ENCODE measurements around the gene CACNA1A. TPM values are rescaled to one million over a fixed set of nuclear protein-coding genes. Genes with fewer than 3 reads are reported as not detected.
"Not testable (repeated sequence)": the region's sequence is repeated elsewhere in the genome, so short reads cannot be mapped to it uniquely, and the experiment has no call there.

Gene CACNA1A
- total RNA-seq, 1 experiment from 2014 or later = 2.8 TPM

- Histone ChIP-seq H3K4me3 (ENCODE audit: insufficient read depth, low read depth, low read length) (no peak overlapping the region), H3K27me3 (ENCODE audit: control insufficient read depth, insufficient read depth, low read length) (no peaks in the 10 kb centered on the region), H3K36me3 (replicated peaks; ENCODE audit: control insufficient read depth, insufficient read depth, low read length) (0 out of 2 replicates have a peak, but pooled peaks cover 2% of the 10 kb centered on the region)
- no peak for DNase-seq
These were observed 245.2 kb downstream of the CACNA1A start for GRCh38 chr19:13260883-13261653.

GRCh38 chr19:13256918-13257317, 249.4 kb downstream of the CACNA1A start:
- no peaks in the 10 kb centered on the region for H3K27me3 ChIP-seq (ENCODE audit: control insufficient read depth, insufficient read depth, low read length)
- DNase-seq = no peak
- H3K4me3 ChIP-seq (ENCODE audit: insufficient read depth, low read depth, low read length) = no peak overlapping the region
- H3K36me3 ChIP-seq (replicated peaks; ENCODE audit: control insufficient read depth, insufficient read depth, low read length) = 0 out of 2 replicates have a peak, but pooled peaks cover 2% of the 10 kb centered on the region

DNA sequence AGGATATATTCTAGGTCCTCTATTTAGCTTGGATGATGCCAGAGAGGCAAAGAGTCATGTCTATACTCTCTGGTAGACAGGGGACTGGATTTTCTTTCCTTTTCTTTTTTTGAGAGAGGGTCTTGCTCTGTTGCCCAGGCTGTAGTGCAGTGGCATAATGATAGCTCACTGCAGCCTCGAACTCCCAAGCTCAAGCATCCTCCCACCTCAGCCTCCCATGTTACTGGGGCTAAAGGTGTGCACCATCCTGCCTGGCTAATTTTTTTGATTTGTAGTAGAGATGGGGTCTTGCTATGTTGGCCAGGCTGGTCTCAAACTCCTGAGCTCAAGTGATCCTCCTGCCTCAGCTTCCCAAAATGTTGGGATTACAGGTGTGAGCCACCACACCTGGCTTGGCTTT, 249.9 kb downstream of the CACNA1A start:
- not testable (repeated sequence) for H3K36me3 ChIP-seq (replicated peaks; ENCODE audit: control insufficient read depth, insufficient read depth, low read length); H3K4me3 ChIP-seq (ENCODE audit: insufficient read depth, low read depth, low read length); H3K27me3 ChIP-seq (ENCODE audit: control insufficient read depth, insufficient read depth, low read length); DNase-seq

GRCh38 chr19:13255719-13256059, 250.6 kb downstream of the CACNA1A start:
- Histone ChIP-seq H3K4me3 (ENCODE audit: insufficient read depth, low read depth, low read length) (no peak overlapping the region), H3K27me3 (ENCODE audit: control insufficient read depth, insufficient read depth, low read length) (no peaks in the 10 kb centered on the region), H3K36me3 (replicated peaks; ENCODE audit: control insufficient read depth, insufficient read depth, low read length) (0 out of 2 replicates have a peak, but pooled peaks cover 2% of the 10 kb centered on the region)
- no peak for DNase-seq

GRCh38 chr19:13255041-13255718, 251.1 kb downstream of the CACNA1A start:
- Histone ChIP-seq H3K36me3 (replicated peaks; ENCODE audit: control insufficient read depth, insufficient read depth, low read length) (0 out of 2 replicates have a peak, but pooled peaks cover 2% of the 10 kb centered on the region), H3K4me3 (ENCODE audit: insufficient read depth, low read depth, low read length) (no peak overlapping the region), H3K27me3 (ENCODE audit: control insufficient read depth, insufficient read depth, low read length) (no peaks in the 10 kb centered on the region)
- no peak for DNase-seq

DNA sequence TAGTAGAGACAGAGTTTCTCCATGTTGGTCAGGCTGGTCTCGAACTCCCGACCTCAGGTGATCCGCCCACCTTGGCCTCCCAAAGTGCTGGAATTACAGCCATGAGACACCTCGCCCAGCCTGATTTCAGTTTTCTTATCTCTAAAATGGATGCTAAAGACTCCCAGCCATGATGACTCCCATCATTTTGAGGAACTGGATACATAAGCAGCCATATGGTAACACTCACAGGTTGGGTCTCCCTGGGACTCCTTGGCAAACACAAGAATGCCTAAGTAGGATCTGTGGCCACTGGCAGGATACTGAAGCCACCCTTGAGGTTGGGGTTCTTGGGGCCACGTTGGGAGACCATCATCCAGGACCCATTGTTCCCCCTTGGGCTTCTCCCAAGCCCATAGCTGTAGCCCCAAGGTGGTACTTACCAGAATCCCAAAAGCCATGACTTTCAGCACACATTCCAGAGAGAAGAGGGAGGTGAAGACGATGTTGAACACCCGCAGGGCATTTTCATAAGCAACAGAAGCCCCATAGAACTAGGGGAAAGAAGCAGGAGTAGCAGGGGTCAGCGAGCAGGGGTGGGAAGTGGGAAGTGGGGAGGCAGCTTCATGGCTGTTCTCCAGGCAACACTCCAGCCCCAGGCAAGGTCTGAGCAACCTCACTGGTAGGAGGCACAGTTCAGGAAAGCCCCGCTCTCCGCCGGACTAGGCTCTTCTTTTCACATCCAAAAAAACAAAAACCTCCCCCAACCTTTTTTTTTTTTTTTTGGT, 253.5 kb downstream of the CACNA1A start:
- H3K36me3 ChIP-seq (replicated peaks; ENCODE audit: control insufficient read depth, insufficient read depth, low read length) = 0 out of 2 replicates have a peak, but pooled peaks cover 2% of the 10 kb centered on the region
- no peak for DNase-seq
- H3K27me3 ChIP-seq (ENCODE audit: control insufficient read depth, insufficient read depth, low read length) = no peaks in the 10 kb centered on the region
- H3K4me3 ChIP-seq (ENCODE audit: insufficient read depth, low read depth, low read length) = no peak overlapping the region

- H3K27me3 ChIP-seq (ENCODE audit: control insufficient read depth, insufficient read depth, low read length) = no peaks in the 10 kb centered on the region
- H3K36me3 ChIP-seq (replicated peaks; ENCODE audit: control insufficient read depth, insufficient read depth, low read length) = no peaks in the 10 kb centered on the region
- peak; percentile 39 for DNase-seq
- H3K4me3 ChIP-seq (ENCODE audit: insufficient read depth, low read depth, low read length) = no peak overlapping the region
These were observed 261.4 kb downstream of the CACNA1A start for GRCh38 chr19:13244920-13245319.

GRCh38 chr19:13241231-13242104, 264.8 kb downstream of the CACNA1A start:
- Histone ChIP-seq H3K27me3 (ENCODE audit: control insufficient read depth, insufficient read depth, low read length) (no peaks in the 10 kb centered on the region), H3K36me3 (replicated peaks; ENCODE audit: control insufficient read depth, insufficient read depth, low read length) (no peaks in the 10 kb centered on the region), H3K4me3 (ENCODE audit: insufficient read depth, low read depth, low read length) (no peak overlapping the region)
- peak; percentile 71 for DNase-seq

DNA sequence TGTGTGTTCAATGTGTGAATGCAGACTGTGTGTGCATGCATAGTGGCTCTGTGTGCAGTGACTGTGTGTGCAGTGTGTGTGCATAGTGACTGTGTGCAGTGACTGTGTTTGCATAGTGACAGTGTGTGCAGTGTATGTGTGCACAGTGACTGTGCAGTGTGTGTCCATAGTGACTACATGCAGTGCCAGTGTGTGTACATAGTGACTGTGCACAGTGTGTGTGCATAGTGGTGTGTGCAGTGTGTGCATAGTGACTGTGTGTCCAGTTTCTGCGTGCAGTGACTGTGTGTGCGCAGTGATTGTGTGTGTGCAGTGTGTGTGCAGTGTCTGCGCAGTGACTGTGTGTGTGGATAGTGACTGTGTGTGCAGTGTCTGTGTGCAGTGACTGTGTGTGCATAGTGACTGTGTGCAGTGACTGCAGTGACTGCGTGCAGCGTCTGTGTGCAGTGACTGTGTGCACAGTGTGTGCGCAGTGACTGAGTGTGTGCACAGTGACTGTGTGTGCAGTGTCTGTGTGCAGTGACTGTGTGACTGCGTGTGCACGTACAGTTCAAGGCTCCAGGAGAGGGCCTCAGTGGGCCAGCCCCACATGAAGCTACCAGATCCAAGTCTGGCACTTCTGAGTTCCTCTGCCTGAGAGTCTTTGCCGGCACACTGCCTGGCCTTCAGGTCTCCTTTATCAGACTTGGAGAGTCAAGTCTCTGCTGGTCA, 265.8 kb downstream of the CACNA1A start:
- no peak for DNase-seq
- no peak overlapping the region for H3K4me3 ChIP-seq (ENCODE audit: insufficient read depth, low read depth, low read length)
- H3K36me3 ChIP-seq (replicated peaks; ENCODE audit: control insufficient read depth, insufficient read depth, low read length) = no peaks in the 10 kb centered on the region
- no peaks in the 10 kb centered on the region for H3K27me3 ChIP-seq (ENCODE audit: control insufficient read depth, insufficient read depth, low read length)

DNA sequence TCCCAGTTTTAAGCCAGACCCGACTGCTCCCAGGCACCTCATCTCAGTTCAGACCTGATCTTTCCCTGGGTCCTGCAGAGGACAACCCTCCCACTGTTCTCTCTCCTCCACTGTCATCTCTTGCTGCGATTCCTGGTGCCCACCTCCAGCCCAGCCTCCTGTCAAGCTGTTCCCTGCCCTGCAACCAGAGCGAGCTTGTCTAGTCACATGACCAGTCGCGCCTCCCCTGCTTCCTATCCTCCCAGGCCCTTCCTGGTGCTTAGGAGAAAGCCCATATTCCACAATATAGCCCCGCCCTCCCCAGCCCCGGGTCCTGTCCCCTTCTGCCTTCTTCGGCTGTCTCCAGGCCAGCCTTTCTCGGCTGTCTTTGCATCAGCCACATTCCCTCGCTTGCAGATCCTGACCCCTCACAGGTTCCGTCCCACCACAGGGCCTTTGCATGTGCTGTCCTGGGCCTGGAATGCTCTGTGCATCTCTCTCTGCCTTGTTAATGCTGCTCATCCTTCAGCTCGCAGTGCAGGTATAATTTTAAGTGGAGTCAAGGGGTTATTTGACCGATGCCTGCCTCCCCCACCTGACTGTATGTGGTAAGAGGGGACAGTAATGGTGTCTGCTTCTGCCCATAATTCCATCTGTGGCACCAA, 267.3 kb downstream of the CACNA1A start:
- peak; percentile 22 for DNase-seq
- no peaks in the 10 kb centered on the region for H3K36me3 ChIP-seq (replicated peaks; ENCODE audit: control insufficient read depth, insufficient read depth, low read length)
- no peaks in the 10 kb centered on the region for H3K27me3 ChIP-seq (ENCODE audit: control insufficient read depth, insufficient read depth, low read length)
- H3K4me3 ChIP-seq (ENCODE audit: insufficient read depth, low read depth, low read length) = no peak overlapping the region

DNA sequence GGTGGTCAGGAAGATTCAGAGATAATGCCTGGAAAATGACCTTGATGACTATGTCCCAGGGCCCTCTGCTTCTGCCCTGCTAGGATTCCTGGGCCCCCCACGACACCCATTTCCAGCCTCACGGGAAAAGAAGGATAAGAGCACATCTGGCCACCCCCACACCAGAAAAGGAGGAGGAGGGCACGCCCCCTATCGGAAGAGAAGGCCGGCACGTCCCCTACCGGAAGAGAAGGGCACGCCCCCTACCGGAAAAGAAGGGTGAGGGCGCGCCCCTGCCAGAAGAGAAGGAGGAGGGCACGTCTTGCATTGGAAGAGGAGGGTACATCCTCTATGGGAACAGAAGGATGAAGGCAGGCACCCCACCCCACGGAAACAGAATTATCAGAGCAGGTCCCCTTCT, 271.8 kb downstream of the CACNA1A start:
- peak; percentile 96 for DNase-seq
- H3K36me3 ChIP-seq (replicated peaks; ENCODE audit: control insufficient read depth, insufficient read depth, low read length) = no peaks in the 10 kb centered on the region
- no peaks in the 10 kb centered on the region for H3K27me3 ChIP-seq (ENCODE audit: control insufficient read depth, insufficient read depth, low read length)
- H3K4me3 ChIP-seq (ENCODE audit: insufficient read depth, low read depth, low read length) = no peak overlapping the region

DNA sequence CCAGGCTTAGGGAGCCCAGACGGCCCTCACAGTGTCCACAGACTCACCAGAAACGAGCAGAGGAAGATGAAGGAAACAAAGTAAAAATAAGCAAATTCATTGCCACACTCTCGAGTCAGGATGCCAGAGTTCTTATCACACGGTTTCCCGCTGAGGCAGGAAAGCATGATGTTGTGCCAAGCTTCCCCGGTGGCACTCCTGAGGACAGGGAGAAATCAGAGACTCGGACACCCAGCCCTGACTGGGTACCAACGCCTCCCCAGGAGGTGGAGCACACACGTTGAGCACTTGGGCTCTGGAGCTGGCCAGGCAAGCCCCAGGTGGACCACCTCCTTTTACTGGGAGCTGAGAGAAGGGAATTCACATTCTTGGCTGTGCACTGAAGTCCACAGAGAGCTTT, 274.6 kb downstream of the CACNA1A start:
- H3K27me3 ChIP-seq (ENCODE audit: control insufficient read depth, insufficient read depth, low read length) = no peaks in the 10 kb centered on the region
- H3K4me3 ChIP-seq (ENCODE audit: insufficient read depth, low read depth, low read length) = no peak overlapping the region
- H3K36me3 ChIP-seq (replicated peaks; ENCODE audit: control insufficient read depth, insufficient read depth, low read length) = no peaks in the 10 kb centered on the region
- no peak for DNase-seq

- no peaks in the 10 kb centered on the region for H3K36me3 ChIP-seq (replicated peaks; ENCODE audit: control insufficient read depth, insufficient read depth, low read length)
- H3K4me3 ChIP-seq (ENCODE audit: insufficient read depth, low read depth, low read length) = no peak overlapping the region
- DNase-seq = peak; percentile 16
- no peaks in the 10 kb centered on the region for H3K27me3 ChIP-seq (ENCODE audit: control insufficient read depth, insufficient read depth, low read length)
These were observed 277.0 kb downstream of the CACNA1A start for GRCh38 chr19:13229246-13229645.

Measured in H7 (cell line).